Activated B cell treated with CpG ODN at 0.5 μM for 24 hours (primary cell): Measurements from ENCODE around the gene CCN5. TPM values are rescaled to one million over a fixed set of nuclear protein-coding genes. Genes with fewer than 3 reads are reported as not detected.

ENCODE experiments used
- ATAC-seq: fragments of 200-7000 bp; cut with Tn5 transposase; one replicate; pipeline ENCODE4 v1.10.0; 2021; ENCODE audit warnings: low read depth, mild to moderate bottlenecking, moderate library complexity
- CTCF ChIA-PET: fragments of 350-600 bp; sonication (Branson Sonifier 250); formaldehyde crosslinking; loops from one replicate; lab custom pipeline; 2021; ENCODE audit warnings: antibody characterized with exemption; lab: Charles Lee
- POLR2A ChIA-PET: fragments of 350-600 bp; sonication (Branson Sonifier 250); formaldehyde crosslinking; loops from one replicate; lab custom pipeline; 2021; ENCODE audit warnings: antibody characterized with exemption; lab: Charles Lee
- DNase-seq: peaks from one replicate; pipeline ENCODE4 v3.0.0; 2022
- H3K27ac Mint-ChIP-seq: one replicate; pipeline ENCODE4 v1.8.0; 2020; ENCODE audit warnings: mixed read lengths
- H3K27me3 Mint-ChIP-seq: one replicate; pipeline ENCODE4 v1.8.0; 2021; ENCODE audit warnings: mixed read lengths
- H3K36me3 Mint-ChIP-seq: one replicate; pipeline ENCODE4 v1.8.0; 2021; ENCODE audit warnings: low read depth, mixed read lengths
- H3K4me1 Mint-ChIP-seq: one replicate; pipeline ENCODE4 v1.8.0; 2021; ENCODE audit warnings: mixed read lengths
- H3K4me3 Mint-ChIP-seq: one replicate; pipeline ENCODE4 v1.8.0; 2020; ENCODE audit warnings: mild to moderate bottlenecking, mixed read lengths
- H3K9me3 Mint-ChIP-seq: one replicate; pipeline ENCODE4 v1.8.0; 2020; ENCODE audit warnings: mixed read lengths
- intact Hi-C: fragments of 100-400 bp; cut with micrococcal nuclease; formaldehyde crosslinking; loops from one replicate; pipeline ENCODE4 v1.15.1; 2024
- total RNA-seq: library from RNA; stranded (reverse); gene quantifications from 2 replicates; pipeline ENCODE4 v1.2.3, GENCODE V29; 2022
- TF ChIP-seq, protein P1 (sequence below): fragments of 200-600 bp; IDR thresholded peaks from one replicate; pipeline ENCODE4 v1.8.0; 2022; ENCODE audit warnings: antibody characterized with exemption, mild to moderate bottlenecking

CCN5 gene
- total RNA-seq, 1 donor from 2014 or later = not detected

DNA sequence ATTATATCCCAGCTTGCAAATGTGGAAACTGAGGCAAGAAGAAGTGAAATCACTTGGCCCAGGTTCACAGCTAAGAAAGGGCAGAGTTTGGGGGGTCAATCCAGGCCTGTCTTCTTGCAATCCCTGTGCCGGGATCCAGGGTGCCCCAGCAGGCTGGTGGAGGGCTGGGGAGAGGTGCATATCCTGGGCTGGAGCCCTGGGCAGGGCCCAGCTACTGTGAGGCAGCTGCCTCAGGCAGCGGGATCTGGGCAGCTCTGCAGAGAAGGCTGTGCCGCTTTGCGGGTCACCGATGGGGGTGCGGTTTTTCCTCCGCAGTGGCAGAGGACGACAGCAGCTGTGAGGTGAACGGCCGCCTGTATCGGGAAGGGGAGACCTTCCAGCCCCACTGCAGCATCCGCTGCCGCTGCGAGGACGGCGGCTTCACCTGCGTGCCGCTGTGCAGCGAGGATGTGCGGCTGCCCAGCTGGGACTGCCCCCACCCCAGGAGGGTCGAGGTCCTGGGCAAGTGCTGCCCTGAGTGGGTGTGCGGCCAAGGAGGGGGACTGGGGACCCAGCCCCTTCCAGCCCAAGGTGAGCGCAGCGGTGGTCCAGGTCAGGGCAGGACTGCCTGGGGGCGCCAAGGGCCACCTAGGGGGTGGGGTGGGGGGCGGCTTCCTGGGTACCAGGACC, 9.4 kb downstream of the CCN5 start:
- Mint-ChIP-seq H3K4me3 (no peak overlapping the region), H3K27ac (no peak overlapping the region), H3K27me3 (no peaks in the 10 kb centered on the region), H3K36me3 (no peaks in the 10 kb centered on the region), H3K4me1 (no peaks in the 10 kb centered on the region), H3K9me3 (no peaks in the 10 kb centered on the region)
- intact Hi-C loops = no loop called here
- CTCF ChIA-PET = no interaction called here
- TF ChIP-seq, protein P1, sequence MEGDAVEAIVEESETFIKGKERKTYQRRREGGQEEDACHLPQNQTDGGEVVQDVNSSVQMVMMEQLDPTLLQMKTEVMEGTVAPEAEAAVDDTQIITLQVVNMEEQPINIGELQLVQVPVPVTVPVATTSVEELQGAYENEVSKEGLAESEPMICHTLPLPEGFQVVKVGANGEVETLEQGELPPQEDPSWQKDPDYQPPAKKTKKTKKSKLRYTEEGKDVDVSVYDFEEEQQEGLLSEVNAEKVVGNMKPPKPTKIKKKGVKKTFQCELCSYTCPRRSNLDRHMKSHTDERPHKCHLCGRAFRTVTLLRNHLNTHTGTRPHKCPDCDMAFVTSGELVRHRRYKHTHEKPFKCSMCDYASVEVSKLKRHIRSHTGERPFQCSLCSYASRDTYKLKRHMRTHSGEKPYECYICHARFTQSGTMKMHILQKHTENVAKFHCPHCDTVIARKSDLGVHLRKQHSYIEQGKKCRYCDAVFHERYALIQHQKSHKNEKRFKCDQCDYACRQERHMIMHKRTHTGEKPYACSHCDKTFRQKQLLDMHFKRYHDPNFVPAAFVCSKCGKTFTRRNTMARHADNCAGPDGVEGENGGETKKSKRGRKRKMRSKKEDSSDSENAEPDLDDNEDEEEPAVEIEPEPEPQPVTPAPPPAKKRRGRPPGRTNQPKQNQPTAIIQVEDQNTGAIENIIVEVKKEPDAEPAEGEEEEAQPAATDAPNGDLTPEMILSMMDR = no peak
- DNase-seq (no peak), ATAC-seq (no peak)
- POLR2A ChIA-PET = no interaction called here

DNA sequence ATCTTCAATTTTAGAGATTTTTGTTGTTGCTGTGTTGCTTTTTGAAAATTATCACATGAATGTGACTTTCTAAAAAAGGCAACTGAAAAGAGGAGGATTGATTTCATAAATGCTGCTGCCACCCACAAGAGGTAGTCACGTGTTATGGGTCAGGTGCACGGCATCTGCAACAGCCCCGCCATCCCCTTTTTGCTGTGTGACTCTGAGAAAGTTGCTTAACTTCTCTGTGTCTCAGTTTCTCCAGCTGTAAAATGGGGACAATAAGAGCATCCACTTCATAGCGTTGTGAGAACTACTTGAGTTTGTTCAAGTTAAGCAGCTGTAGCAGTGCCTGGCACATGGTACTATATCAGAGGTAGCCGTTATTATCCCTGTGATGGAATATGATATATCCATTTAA, 10.7 kb downstream of the CCN5 start:
- ATAC-seq (no peak), DNase-seq (no peak)
- TF ChIP-seq, protein P1 = no peak
- no peaks in the 10 kb centered on the region for H3K4me1 Mint-ChIP-seq
- no peak overlapping the region for H3K4me3 Mint-ChIP-seq
- intact Hi-C loops = no loop called here
- no peak overlapping the region for H3K27ac Mint-ChIP-seq
- H3K9me3 Mint-ChIP-seq = no peaks in the 10 kb centered on the region
- POLR2A ChIA-PET = no interaction called here
- no peaks in the 10 kb centered on the region for H3K27me3 Mint-ChIP-seq
- CTCF ChIA-PET = no interaction called here
- no peaks in the 10 kb centered on the region for H3K36me3 Mint-ChIP-seq

DNA sequence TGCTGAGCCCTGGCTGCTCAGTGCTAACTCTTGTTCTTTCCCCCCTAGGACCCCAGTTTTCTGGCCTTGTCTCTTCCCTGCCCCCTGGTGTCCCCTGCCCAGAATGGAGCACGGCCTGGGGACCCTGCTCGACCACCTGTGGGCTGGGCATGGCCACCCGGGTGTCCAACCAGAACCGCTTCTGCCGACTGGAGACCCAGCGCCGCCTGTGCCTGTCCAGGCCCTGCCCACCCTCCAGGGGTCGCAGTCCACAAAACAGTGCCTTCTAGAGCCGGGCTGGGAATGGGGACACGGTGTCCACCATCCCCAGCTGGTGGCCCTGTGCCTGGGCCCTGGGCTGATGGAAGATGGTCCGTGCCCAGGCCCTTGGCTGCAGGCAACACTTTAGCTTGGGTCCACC, 11.9 kb downstream of the CCN5 start:
- H3K27ac Mint-ChIP-seq = no peak overlapping the region
- DNase-seq (no peak), ATAC-seq (no peak)
- H3K4me3 Mint-ChIP-seq = no peak overlapping the region
- no peaks in the 10 kb centered on the region for H3K4me1 Mint-ChIP-seq
- H3K36me3 Mint-ChIP-seq = no peaks in the 10 kb centered on the region
- ChIA-PET POLR2A (no interaction called here), CTCF (no interaction called here)
- H3K9me3 Mint-ChIP-seq = no peaks in the 10 kb centered on the region
- no peaks in the 10 kb centered on the region for H3K27me3 Mint-ChIP-seq
- TF ChIP-seq, protein P1 = no peak
- intact Hi-C loops = no loop called here

DNA sequence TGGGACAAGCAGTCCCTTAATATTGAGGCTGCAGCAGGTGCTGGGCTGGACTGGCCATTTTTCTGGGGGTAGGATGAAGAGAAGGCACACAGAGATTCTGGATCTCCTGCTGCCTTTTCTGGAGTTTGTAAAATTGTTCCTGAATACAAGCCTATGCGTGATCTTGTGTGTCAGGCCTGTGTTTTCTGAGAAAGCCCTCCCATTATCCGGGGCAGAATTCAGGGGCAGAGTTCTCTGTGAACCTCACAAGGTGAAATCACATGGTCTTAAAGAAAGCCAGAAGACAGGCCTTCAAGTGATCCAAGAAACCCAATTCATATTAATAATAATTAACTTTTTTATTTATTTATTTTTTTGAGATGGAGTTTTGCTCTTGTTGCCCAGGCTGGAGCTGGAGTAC, 12.5 kb downstream of the CCN5 start:
- ChIA-PET CTCF (no interaction called here), POLR2A (no interaction called here)
- TF ChIP-seq, protein P1 = no peak
- Mint-ChIP-seq H3K4me1 (no peaks in the 10 kb centered on the region), H3K4me3 (no peak overlapping the region), H3K9me3 (no peaks in the 10 kb centered on the region), H3K27ac (no peak overlapping the region), H3K36me3 (no peaks in the 10 kb centered on the region), H3K27me3 (no peaks in the 10 kb centered on the region)
- ATAC-seq (no peak), DNase-seq (no peak)
- intact Hi-C loops = no loop called here

DNA sequence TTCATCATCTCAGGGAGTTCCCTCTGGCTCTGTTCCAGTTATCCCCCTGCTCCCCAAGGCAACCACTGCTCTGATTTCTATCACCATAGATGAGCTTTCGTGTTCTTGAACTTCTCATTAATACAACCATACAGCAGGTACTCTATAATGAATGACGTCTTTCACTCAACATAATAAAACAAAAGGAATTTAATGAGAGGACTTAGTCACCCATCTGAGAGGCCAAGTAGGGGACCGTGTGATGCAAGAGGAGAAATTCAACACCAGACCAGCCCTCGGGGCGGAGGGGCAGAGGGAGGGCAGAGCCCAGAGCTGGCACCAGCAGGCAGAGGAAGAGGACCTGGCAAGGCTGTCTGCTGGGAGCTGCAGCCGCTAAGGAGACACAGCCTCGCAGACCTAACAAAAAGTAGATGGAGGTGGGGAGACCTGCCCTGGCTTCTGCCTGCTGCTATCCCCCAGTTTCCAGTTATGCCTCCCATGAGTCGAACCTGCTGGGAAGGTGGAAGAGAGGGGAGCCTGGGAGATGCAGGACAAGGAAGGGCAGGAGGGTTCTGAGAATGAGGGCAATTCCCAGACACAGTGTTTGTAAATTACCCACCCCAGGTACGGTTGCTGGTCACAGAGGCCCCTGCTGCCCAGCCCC, 13.8 kb downstream of the CCN5 start:
- Mint-ChIP-seq H3K27me3 (no peaks in the 10 kb centered on the region), H3K9me3 (no peaks in the 10 kb centered on the region), H3K4me1 (no peaks in the 10 kb centered on the region), H3K4me3 (no peak overlapping the region), H3K36me3 (no peaks in the 10 kb centered on the region), H3K27ac (no peak overlapping the region)
- TF ChIP-seq, protein P1 = no peak
- POLR2A ChIA-PET = no interaction called here
- intact Hi-C loops = no loop called here
- CTCF ChIA-PET = no interaction called here
- ATAC-seq = no peak
- DNase-seq = no peak
